Loucy (cell line): Measurements from ENCODE around the gene DAP.

Source experiments
- H2AFZ ChIP-seq: fragments of 200-600 bp; sonication (generic); 2 replicates; pipeline ENCODE4 v1.6.0; 2016; ENCODE audit warnings: antibody characterized with exemption, mild to moderate bottlenecking, low read length, moderate library complexity
- H3F3A ChIP-seq: fragments of 200-600 bp; 2 replicates; pipeline ENCODE4 v1.6.0; 2016; ENCODE audit warnings: antibody characterized with exemption, low read depth, mild to moderate bottlenecking
- H3K27me3 ChIP-seq: fragments of 200-600 bp; sonication (generic); 2 replicates; pipeline ENCODE4 v1.6.1; 2014; ENCODE audit warnings: low read length, mild to moderate bottlenecking; ENCODE audit not compliant: insufficient read depth, poor library complexity, severe bottlenecking
- H3K36me3 ChIP-seq: fragments of 200-600 bp; sonication (generic); 2 replicates; pipeline ENCODE4 v1.6.1; 2016; ENCODE audit warnings: low read length; ENCODE audit not compliant: insufficient read depth
- H3K4me1 ChIP-seq: fragments of 200-600 bp; sonication (generic); 2 replicates; pipeline ENCODE4 v1.5.1; 2014; ENCODE audit warnings: low read length, mild to moderate bottlenecking; ENCODE audit not compliant: insufficient read depth, poor library complexity, severe bottlenecking
- H3K4me2 ChIP-seq: fragments of 200-600 bp; sonication (generic); 2 replicates; pipeline ENCODE4 v1.6.0; 2014; ENCODE audit warnings: antibody characterized with exemption, low read length, low read depth, mild to moderate bottlenecking; ENCODE audit not compliant: poor library complexity, severe bottlenecking
- H3K4me3 ChIP-seq: fragments of 200-600 bp; sonication (generic); 2 replicates; pipeline ENCODE4 v1.5.1; 2014; ENCODE audit warnings: low read length, mild to moderate bottlenecking, mixed read lengths; ENCODE audit not compliant: poor library complexity, severe bottlenecking
- H3K79me2 ChIP-seq: fragments of 200-600 bp; sonication (generic); 2 replicates; pipeline ENCODE4 v1.6.1; 2014; ENCODE audit warnings: low read length; ENCODE audit not compliant: insufficient read depth
- H3K9ac ChIP-seq: fragments of 200-600 bp; sonication (generic); 2 replicates; pipeline ENCODE4 v1.6.0; 2014; ENCODE audit warnings: mild to moderate bottlenecking, low read depth, low read length, moderate library complexity; ENCODE audit not compliant: poor library complexity, severe bottlenecking
- H3K9me2 ChIP-seq: fragments of 200-600 bp; sonication (generic); replicated peaks from 2 replicates; pipeline ENCODE4 v1.6.1; 2016; ENCODE audit warnings: low read depth, low read length, mixed read lengths
- H3K9me3 ChIP-seq: fragments of 200-600 bp; sonication (generic); 2 replicates; pipeline ENCODE4 v1.6.1; 2014; ENCODE audit warnings: mild to moderate bottlenecking, antibody characterized with exemption, low read length, low read depth; ENCODE audit not compliant: insufficient read depth
- H4K20me1 ChIP-seq: fragments of 200-600 bp; sonication (generic); 2 replicates; pipeline ENCODE4 v1.6.0; 2014; ENCODE audit warnings: antibody characterized with exemption, low read length, mild to moderate bottlenecking; ENCODE audit not compliant: insufficient read depth, poor library complexity, severe bottlenecking
- EZH2phosphoT487 ChIP-seq: fragments of 200-600 bp; IDR thresholded peaks from 2 replicates; pipeline ENCODE4 v1.6.1; 2018; ENCODE audit warnings: antibody characterized with exemption, mild to moderate bottlenecking, moderate library complexity, borderline replicate concordance
- TF ChIP-seq, protein P1 (sequence below): fragments of 200-600 bp; sonication (generic); conservative IDR thresholded peaks from 2 replicates; pipeline ENCODE4 v1.5.1; 2014; ENCODE audit warnings: mild to moderate bottlenecking, antibody characterized with exemption, low read length

Gene DAP

DNA sequence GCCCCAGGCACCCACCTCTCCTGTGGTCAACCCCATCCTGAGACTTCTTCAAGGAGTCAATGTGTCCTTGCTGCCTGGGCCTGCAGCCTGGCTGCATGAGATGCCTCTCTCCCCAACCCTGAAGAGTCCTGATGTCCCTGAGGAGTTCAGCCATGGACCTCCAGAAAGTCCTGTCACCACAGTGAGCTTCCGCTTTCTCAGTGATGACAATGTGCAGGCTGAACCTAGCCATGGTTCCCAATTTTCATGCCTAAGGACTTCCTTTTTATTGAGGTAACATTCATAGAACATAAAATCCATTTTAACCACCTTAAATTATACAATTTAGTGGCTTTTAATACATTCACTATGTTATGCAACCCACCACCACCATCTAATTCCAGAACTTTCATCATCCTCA is 29.1 kb downstream of the DAP start:
- H3K4me2 ChIP-seq = no peak overlapping the region
- H3F3A ChIP-seq = no peaks in the 10 kb centered on the region
- H3K79me2 ChIP-seq = peaks cover 6% of the 10 kb centered on the region; the same call in 1 of the 2 replicates
- peaks cover 14% of the 10 kb centered on the region for H4K20me1 ChIP-seq
- TF ChIP-seq, protein P1, sequence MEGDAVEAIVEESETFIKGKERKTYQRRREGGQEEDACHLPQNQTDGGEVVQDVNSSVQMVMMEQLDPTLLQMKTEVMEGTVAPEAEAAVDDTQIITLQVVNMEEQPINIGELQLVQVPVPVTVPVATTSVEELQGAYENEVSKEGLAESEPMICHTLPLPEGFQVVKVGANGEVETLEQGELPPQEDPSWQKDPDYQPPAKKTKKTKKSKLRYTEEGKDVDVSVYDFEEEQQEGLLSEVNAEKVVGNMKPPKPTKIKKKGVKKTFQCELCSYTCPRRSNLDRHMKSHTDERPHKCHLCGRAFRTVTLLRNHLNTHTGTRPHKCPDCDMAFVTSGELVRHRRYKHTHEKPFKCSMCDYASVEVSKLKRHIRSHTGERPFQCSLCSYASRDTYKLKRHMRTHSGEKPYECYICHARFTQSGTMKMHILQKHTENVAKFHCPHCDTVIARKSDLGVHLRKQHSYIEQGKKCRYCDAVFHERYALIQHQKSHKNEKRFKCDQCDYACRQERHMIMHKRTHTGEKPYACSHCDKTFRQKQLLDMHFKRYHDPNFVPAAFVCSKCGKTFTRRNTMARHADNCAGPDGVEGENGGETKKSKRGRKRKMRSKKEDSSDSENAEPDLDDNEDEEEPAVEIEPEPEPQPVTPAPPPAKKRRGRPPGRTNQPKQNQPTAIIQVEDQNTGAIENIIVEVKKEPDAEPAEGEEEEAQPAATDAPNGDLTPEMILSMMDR = no peak
- no peak for TF ChIP-seq EZH2phosphoT487
- peaks cover 26% of the 10 kb centered on the region for H3K4me1 ChIP-seq
- H3K36me3 ChIP-seq = peaks cover 22% of the 10 kb centered on the region; the same call in 1 of the 2 replicates
- no peak overlapping the region for H2AFZ ChIP-seq
- H3K9me2 ChIP-seq = no peaks in the 10 kb centered on the region
- H3K27me3 ChIP-seq = no peaks in the 10 kb centered on the region
- H3K9ac ChIP-seq = no peak overlapping the region
- H3K9me3 ChIP-seq = no peaks in the 10 kb centered on the region
- H3K4me3 ChIP-seq = no peak overlapping the region

DNA sequence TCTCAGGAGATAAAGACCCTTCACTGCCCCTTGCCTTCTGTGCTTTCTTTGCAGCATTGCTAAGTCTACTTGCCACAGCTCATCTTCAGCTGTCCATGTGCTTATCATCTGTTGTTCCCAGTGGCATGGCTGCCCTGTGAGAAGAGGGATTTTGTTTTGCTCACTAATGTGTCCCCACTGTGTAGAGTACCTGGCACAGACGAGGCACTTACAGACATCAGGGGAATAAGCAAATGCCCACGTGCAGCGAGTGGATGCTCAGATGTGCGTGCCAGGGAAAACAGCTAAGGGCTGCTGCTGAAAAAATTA is 31.0 kb downstream of the DAP start:
- TF ChIP-seq, protein P1 = no peak
- TF ChIP-seq EZH2phosphoT487 = no peak
- H3K9ac ChIP-seq = no peak overlapping the region
- H2AFZ ChIP-seq = no peak overlapping the region
- no peaks in the 10 kb centered on the region for H3K9me2 ChIP-seq
- peaks cover 6% of the 10 kb centered on the region for H4K20me1 ChIP-seq
- no peaks in the 10 kb centered on the region for H3K9me3 ChIP-seq
- H3K36me3 ChIP-seq = peaks cover 27% of the 10 kb centered on the region; the same call in 1 of the 2 replicates
- H3K27me3 ChIP-seq = no peaks in the 10 kb centered on the region
- H3K79me2 ChIP-seq = peaks cover 6% of the 10 kb centered on the region; the same call in 1 of the 2 replicates
- H3K4me1 ChIP-seq = peaks cover 24% of the 10 kb centered on the region
- H3F3A ChIP-seq = no peaks in the 10 kb centered on the region
- H3K4me3 ChIP-seq = no peak overlapping the region
- H3K4me2 ChIP-seq = no peak overlapping the region

DNA sequence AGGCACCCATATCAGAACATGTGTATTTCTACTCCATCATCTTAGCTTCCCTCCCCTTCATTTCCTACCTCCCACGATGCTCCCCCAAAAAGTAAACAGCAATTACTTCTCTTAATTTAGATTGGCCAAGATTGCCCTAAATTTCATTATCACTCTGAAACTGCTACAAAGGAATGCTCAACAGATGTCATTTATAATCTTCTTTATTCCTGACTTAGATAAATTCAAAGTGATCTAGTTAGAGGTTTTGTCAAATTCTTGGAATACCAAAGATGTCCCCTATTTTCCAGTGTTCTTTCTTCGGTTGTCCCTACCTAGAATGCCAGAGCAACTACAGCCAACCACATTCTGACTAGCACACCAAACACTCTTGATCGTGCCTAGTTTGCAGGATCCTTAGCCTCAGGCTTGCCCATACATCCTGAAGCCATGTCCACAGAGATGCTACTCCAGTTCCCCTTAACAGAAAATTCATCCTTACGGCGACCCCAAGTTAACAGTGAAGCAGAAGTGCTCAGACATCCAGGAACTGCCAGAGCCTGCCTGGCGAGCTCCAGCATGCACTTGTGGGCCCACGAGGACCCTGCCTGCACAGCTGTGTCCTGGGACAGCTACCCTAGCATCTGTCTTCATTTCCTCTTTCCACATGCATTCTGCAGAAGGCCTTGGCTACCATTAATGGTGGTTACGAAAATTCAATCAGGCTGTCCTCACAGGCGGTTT is 31.6 kb downstream of the DAP start:
- H3K9ac ChIP-seq = no peak overlapping the region
- H3K4me2 ChIP-seq = no peak overlapping the region

More for the DNA sequence above, 31.6 kb downstream of the DAP start:
- H3K36me3 ChIP-seq = peaks cover 29% of the 10 kb centered on the region; the same call in 1 of the 2 replicates
- peaks cover 1% of the 10 kb centered on the region for H4K20me1 ChIP-seq
- H3K4me1 ChIP-seq = peaks cover 21% of the 10 kb centered on the region
- H3K4me3 ChIP-seq = no peak overlapping the region
- no peak overlapping the region for H2AFZ ChIP-seq
- H3K27me3 ChIP-seq = no peaks in the 10 kb centered on the region
- H3K79me2 ChIP-seq = peaks cover 5% of the 10 kb centered on the region; the same call in 1 of the 2 replicates
- no peaks in the 10 kb centered on the region for H3K9me3 ChIP-seq
- TF ChIP-seq, protein P1 = no peak
- TF ChIP-seq EZH2phosphoT487 = no peak
- no peaks in the 10 kb centered on the region for H3K9me2 ChIP-seq
- H3F3A ChIP-seq = no peaks in the 10 kb centered on the region
